Measurements from ENCODE around the gene ELFN1.
"Not testable (repeated sequence)": the region's sequence is repeated elsewhere in the genome, so short reads cannot be mapped to it uniquely, and the experiment has no call there.

ELFN1 gene

GRCh38 chr7:1762238-1762945 is 92.3 kb downstream of the ELFN1 start:
- no peak for DNase-seq

DNA sequence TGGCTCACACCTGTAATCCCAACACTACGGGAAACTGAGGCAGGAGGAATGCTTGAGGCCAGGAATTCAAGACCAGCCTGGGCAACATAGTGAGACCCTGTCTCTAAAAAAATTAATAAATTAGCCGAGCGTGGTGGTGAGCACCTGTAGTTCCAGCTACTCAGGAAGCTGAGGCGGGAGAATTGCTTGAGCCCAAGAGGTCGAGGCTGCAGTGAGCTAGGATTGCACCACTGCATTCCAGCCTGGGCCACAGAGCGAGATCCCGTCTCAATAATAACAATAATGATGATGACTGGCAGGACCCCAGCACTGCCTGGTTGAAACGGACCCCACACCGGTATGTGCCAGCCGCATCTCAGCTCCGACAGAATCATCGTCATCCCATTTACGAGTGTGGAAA is 93.0 kb downstream of the ELFN1 start:
- no peak for DNase-seq

DNA sequence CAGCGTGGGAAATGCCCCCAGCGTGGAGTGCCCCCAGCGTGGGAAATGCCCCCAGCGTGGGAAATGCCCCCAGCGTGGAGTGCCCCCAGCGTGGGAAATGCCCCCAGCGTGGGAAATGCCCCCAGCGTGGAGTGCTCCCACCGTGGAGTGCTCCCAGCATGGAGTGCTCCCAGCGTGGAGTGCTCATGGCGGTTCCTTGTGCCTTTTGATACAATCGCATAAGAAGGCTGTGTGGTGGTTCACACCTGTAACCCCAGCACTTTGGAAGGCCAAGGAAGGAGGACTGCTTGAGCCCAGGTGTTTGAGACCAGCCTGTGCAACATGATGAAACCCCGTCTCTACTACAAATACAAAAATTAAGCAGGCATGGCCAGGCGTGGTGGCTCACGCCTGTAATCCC is 93.8 kb downstream of the ELFN1 start:
- DNase-seq: not testable (repeated sequence)

DNA sequence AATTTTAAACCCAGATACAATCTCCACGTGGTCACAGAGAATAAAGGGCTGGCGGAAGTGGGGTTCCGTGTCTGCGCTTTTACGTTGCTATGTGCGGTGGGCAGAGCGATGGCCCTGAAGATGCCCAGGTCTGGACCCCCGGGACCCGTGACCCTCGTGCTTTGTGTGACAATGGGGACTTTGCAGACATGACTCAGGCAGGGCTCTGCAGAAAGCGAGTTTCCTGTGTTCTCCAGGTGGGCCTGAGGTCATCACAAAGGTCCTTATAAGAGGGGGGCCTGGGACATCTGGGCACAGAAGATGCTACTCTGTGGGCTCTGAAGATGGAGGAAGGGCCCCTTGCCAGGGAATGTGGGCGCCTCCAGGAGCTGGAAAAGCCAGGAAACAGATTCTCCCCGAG is 95.3 kb downstream of the ELFN1 start:
- DNase-seq: no peak

DNA sequence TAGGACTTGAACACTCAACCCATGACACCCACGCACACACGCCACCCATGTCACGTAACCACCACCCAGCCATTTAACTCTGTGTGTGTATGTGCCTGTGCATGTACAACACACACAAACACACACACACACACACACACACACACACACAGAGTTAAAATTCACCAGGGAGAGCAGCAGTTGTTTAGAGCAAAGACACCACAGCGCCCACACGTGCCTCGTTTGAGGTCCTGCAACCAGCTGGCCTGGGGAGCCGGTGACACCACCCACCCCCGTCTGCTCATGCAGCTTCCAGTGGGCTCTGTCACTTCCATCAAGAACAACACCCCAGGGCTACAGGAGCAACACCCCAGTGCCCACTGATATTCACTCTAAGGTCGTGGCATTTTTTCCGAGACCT is 97.4 kb downstream of the ELFN1 start:
- DNase-seq: no peak

- DNase-seq: no peak
These were observed 98.8 kb downstream of the ELFN1 start for GRCh38 chr7:1768832-1769231.

GRCh38 chr7:1769286-1770200 is 99.5 kb downstream of the ELFN1 start:
- DNase-seq: no peak

- DNase-seq: no peak
These were observed 100.3 kb downstream of the ELFN1 start for GRCh38 chr7:1770331-1770730.

GRCh38 chr7:1775389-1775788 is 105.3 kb downstream of the ELFN1 start:
- no peak for DNase-seq

DNA sequence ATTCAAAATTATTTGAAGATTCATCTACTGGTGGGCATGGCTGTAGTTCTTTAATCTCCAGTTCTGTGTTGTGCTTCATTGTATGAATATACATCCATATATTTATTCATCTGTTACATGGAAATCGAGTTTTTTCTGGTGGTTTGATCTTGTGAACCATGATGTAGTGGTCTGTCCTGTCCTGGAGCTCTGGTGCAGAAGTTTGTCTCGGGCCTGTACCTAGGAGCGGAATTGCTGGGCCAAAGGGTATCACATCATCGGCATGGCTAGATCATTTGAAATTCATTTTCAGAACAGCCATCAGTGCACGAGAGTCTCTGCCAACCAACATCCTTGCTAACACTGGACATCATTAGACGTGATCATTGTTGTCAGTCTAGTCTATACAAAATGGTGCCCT is 107.0 kb downstream of the ELFN1 start:
- DNase-seq: no peak

- no peak for DNase-seq
These were observed 109.4 kb downstream of the ELFN1 start for GRCh38 chr7:1779445-1779844.

DNA sequence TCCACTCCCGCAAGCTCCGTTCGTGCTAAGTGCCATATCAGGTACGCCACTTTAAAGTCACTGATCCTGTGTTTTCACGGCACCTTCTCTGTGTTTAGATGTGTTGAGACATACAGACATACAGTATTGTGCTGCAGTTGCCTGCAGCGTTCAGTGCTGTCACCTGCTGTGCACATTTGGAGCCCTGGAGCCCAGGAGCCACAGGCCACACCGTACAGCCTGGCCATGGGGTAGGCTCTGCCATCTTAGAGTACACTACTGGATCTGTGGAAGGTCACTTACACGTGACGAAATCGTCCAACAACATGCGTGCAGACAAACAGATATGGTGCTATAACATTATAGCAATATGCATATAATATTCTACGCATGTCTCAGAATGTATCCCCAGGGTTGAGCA is 111.3 kb downstream of the ELFN1 start:
- no peak for DNase-seq

DNA sequence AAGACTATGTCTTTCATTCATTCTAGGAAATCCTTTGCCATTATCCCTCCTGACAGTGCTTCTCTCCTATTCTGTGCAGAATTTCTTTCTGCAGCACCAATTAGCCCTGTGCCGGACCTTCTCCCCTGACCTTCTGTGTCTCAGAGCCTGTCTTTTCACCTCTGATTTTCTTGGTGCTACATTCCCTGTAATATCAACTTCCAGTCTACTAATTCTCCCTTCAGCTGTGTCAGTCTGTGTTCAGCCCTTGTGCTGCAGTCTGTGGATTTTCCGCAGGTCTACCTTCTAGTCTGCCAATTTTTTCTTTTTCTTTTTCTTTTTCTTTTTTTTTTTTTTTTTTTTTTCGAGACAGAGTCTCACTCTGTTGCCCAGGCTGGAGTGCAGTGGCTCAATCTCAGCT is 115.8 kb downstream of the ELFN1 start:
- no peak for DNase-seq

DNA sequence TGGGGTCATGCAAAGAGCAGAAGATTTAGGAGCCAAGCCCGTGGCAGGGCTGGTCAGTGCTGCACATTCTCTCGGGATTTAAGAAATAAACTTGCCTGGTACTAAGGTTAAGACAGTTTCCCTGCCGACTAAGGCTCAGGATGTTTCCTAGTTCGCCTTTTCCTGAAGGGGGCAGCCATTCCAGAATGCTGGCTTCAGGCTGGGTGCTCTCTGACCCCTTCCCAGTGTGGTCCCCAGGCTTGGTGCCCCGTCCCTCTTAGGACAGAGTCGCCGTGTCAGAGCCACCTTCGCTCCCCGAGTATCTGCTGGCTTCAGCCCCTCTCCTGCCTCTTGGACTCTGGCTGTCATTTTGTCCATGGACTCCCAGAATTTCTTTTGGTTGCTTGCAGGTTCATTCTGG is 117.2 kb downstream of the ELFN1 start:
- no peak for DNase-seq

DNA sequence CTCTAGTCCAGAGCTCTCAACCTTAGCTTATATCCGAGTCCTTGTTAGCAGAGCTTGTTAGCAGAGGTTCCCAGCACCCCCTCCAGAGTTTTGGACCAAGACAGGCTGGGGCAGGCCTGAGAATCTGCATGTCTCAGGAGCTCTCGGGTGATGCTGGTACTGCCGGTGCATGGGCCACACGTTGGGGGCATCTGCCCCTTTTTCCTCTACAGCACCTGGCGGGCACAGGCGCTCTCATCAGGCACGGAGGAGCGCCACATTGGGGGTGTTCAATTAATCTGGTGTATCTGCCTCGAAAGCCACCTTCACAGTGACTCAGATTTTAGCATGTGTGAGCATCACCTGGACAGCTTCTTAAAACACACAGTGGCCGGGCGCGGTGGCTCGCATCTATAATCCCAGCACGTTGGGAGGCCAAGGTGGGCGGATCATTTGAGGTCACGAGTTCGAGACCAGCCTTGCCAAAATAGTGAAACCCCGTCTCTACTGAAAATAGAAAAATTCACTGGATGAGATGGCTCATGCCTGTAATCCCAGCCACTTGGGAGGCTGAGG is 117.7 kb downstream of the ELFN1 start:
- DNase-seq: no peak

GRCh38 chr7:1794888-1795542 is 124.9 kb downstream of the ELFN1 start:
- DNase-seq: no peak
